WTC11 (cell line): Measurements from ENCODE around the gene KIF3A.

Source experiments
- CREB1 ChIP-seq: sonication (generic); formaldehyde crosslinking; IDR thresholded peaks from 2 replicates; pipeline ENCODE4 v1.8.0; 2023; ENCODE audit warnings: mild to moderate bottlenecking, missing genetic modification reagents
- ESRRA ChIP-seq: sonication (generic); formaldehyde crosslinking; IDR thresholded peaks from 2 replicates; pipeline ENCODE4 v1.8.1; 2022; ENCODE audit warnings: mild to moderate bottlenecking, missing genetic modification reagents, borderline replicate concordance
- TF ChIP-seq, protein P1 (sequence below): fragments of 250-450 bp; sonication (Bioruptor Pico); IDR thresholded peaks from 2 replicates; pipeline ENCODE4 v1.9.0; 2021; ENCODE audit warnings: mild to moderate bottlenecking
- TF ChIP-seq, protein P2 (sequence below): sonication (generic); formaldehyde crosslinking; IDR thresholded peaks from 2 replicates; pipeline ENCODE4 v1.8.1; 2023; ENCODE audit warnings: mild to moderate bottlenecking, missing genetic modification reagents

DNA sequence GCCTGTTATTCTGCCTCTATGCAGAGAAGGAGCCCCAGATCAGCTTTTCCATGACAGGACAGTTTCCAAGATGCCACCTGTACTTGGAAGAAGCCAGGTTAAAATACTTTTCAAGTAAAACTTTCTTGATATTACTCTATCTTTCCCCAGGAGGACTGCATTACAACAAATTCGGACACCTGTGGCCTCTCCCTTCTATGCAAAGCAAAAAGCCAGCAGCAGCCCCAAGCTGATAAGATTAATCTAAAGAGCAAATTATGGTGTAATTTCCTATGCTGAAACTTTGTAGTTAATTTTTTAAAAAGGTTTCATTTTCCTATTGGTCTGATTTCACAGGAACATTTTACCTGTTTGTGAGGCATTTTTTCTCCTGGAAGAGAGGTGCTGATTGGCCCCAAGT, 63.9 kb downstream of the KIF3A start:
- TF ChIP-seq, protein P1, sequence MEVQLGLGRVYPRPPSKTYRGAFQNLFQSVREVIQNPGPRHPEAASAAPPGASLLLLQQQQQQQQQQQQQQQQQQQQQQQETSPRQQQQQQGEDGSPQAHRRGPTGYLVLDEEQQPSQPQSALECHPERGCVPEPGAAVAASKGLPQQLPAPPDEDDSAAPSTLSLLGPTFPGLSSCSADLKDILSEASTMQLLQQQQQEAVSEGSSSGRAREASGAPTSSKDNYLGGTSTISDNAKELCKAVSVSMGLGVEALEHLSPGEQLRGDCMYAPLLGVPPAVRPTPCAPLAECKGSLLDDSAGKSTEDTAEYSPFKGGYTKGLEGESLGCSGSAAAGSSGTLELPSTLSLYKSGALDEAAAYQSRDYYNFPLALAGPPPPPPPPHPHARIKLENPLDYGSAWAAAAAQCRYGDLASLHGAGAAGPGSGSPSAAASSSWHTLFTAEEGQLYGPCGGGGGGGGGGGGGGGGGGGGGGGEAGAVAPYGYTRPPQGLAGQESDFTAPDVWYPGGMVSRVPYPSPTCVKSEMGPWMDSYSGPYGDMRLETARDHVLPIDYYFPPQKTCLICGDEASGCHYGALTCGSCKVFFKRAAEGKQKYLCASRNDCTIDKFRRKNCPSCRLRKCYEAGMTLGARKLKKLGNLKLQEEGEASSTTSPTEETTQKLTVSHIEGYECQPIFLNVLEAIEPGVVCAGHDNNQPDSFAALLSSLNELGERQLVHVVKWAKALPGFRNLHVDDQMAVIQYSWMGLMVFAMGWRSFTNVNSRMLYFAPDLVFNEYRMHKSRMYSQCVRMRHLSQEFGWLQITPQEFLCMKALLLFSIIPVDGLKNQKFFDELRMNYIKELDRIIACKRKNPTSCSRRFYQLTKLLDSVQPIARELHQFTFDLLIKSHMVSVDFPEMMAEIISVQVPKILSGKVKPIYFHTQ (CRISPR knock-in tag): no peak
- TF ChIP-seq CREB1 (CRISPR knock-in tag) (no peak), ESRRA (CRISPR knock-in tag) (no peak)
- TF ChIP-seq, protein P2, sequence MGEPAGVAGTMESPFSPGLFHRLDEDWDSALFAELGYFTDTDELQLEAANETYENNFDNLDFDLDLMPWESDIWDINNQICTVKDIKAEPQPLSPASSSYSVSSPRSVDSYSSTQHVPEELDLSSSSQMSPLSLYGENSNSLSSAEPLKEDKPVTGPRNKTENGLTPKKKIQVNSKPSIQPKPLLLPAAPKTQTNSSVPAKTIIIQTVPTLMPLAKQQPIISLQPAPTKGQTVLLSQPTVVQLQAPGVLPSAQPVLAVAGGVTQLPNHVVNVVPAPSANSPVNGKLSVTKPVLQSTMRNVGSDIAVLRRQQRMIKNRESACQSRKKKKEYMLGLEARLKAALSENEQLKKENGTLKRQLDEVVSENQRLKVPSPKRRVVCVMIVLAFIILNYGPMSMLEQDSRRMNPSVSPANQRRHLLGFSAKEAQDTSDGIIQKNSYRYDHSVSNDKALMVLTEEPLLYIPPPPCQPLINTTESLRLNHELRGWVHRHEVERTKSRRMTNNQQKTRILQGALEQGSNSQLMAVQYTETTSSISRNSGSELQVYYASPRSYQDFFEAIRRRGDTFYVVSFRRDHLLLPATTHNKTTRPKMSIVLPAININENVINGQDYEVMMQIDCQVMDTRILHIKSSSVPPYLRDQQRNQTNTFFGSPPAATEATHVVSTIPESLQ (CRISPR knock-in tag): no peak
